Brain microvascular endothelial cell (primary cell): ENCODE data around the gene FTCDNL1.

Experiments used
- DNase-seq: peaks from one replicate; pipeline ENCODE4 v3.0.0-alpha.2; 2020
- H3K27ac ChIP-seq: fragments of 250-450 bp; sonication (Bioruptor Pico); 2 replicates; pipeline ENCODE4 v1.5.1; 2020; ENCODE audit warnings: mild to moderate bottlenecking, moderate library complexity
- H3K27me3 ChIP-seq: fragments of 250-450 bp; sonication (Bioruptor Pico); replicated peaks from 2 replicates; pipeline ENCODE4 v1.5.1; 2020; ENCODE audit warnings: mild to moderate bottlenecking
- H3K36me3 ChIP-seq: fragments of 250-450 bp; sonication (Bioruptor Pico); replicated peaks from 2 replicates; pipeline ENCODE4 v1.5.1; 2020; ENCODE audit warnings: mild to moderate bottlenecking
- H3K4me3 ChIP-seq: 2 replicates; pipeline ENCODE4 v1.5.1; 2011; ENCODE audit warnings: low read depth, mild to moderate bottlenecking, control low read depth, low read length, moderate library complexity
- CTCF ChIP-seq: IDR thresholded peaks from 2 replicates; pipeline ENCODE4 v1.5.1; 2011; ENCODE audit warnings: low read depth, mild to moderate bottlenecking, moderate library complexity, low read length, control low read depth, inconsistent platforms; ENCODE audit errors: missing control alignments
- in situ Hi-C: cut with HindIII; loops from 2 replicates; pipeline ENCODE4 v1.10.0; 2017; ENCODE audit warnings: low sequenced_read_pairs, low pct_ligation_motif_present

The FTCDNL1 gene

DNA sequence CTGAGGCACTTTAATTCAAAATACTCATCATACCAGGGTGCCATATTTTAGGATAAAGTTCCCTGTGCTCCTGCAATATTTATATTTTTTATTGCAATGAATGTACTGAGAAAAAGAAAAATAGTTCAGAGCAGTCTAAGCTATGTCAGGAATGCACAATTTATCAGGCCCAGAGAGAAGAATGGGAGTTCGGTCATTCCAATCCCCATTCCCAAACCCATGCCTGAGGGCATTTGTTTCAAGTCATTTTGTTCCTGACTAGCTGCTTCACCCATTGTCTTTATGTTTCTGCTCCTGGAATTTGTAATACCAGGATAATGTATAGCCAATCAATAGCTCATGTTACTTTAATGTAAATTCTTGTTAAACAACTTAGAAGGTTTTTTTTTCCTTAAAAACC is 24.4 kb upstream of the FTCDNL1 start:
- Histone ChIP-seq H3K36me3 (no peaks in the 10 kb centered on the region), H3K27me3 (no peaks in the 10 kb centered on the region), H3K27ac (no peak overlapping the region), H3K4me3 (no peak overlapping the region)
- no peak for DNase-seq
- TF ChIP-seq CTCF = no peak
- in situ Hi-C loops = no loop called here

DNA sequence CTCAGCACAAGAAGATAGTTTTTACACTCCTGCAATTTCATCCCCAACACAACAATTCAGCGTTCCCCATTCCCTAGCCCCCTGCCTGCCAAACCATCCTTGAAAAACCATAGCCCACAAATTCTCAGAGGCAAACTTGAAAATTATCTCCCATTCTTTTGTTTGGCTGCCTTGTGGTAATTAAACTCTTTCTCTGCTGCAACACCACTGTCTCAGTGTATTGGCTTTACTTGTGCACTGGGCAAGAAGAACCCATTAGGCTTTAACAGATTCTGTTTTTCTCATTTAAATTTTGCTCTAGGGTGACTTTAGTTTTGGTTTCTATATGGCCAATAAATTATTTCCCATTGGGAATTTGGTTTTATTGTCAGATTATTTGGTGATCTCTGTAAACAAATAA is 23.2 kb upstream of the FTCDNL1 start:
- in situ Hi-C loops = no loop called here
- no peak for DNase-seq
- no peak for TF ChIP-seq CTCF
- no peak overlapping the region for H3K4me3 ChIP-seq
- no peaks in the 10 kb centered on the region for H3K27me3 ChIP-seq
- no peaks in the 10 kb centered on the region for H3K36me3 ChIP-seq
- no peak overlapping the region for H3K27ac ChIP-seq

DNA sequence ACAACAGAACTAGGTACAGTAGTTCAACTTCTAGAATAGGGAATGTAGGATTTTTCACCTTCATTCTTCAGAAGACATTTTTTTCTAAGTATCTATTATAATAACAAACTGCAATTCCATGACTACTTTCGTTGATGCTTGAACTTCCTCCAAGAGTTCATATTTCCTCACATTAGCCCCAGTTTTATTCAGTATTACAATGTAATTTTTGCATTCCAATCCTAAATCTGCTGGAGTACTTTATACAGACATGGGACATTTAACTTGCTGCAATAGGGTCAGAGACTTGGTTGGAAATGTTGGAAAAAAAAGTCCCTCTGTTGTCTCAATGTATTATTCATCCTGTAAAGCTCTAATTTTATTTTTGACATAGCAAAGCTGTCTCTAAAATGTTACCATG is 19.6 kb upstream of the FTCDNL1 start:
- Histone ChIP-seq H3K27me3 (no peaks in the 10 kb centered on the region), H3K27ac (no peak overlapping the region), H3K36me3 (no peaks in the 10 kb centered on the region), H3K4me3 (no peak overlapping the region)
- in situ Hi-C loops = no loop called here
- DNase-seq = no peak
- TF ChIP-seq CTCF = no peak

GRCh38 chr2:199869653-199870052 is 18.7 kb upstream of the FTCDNL1 start:
- H3K27me3 ChIP-seq = no peaks in the 10 kb centered on the region
- in situ Hi-C loops = no loop called here
- no peak for DNase-seq
- no peaks in the 10 kb centered on the region for H3K36me3 ChIP-seq
- H3K27ac ChIP-seq = no peak overlapping the region
- no peak for TF ChIP-seq CTCF
- no peak overlapping the region for H3K4me3 ChIP-seq

- in situ Hi-C loops = no loop called here
- H3K27me3 ChIP-seq = no peaks in the 10 kb centered on the region
- no peak for DNase-seq
- TF ChIP-seq CTCF = no peak
- no peak overlapping the region for H3K4me3 ChIP-seq
- no peaks in the 10 kb centered on the region for H3K36me3 ChIP-seq
- no peak overlapping the region for H3K27ac ChIP-seq
Observed at GRCh38 chr2:199869227-199869541, 18.2 kb upstream of the FTCDNL1 start.

DNA sequence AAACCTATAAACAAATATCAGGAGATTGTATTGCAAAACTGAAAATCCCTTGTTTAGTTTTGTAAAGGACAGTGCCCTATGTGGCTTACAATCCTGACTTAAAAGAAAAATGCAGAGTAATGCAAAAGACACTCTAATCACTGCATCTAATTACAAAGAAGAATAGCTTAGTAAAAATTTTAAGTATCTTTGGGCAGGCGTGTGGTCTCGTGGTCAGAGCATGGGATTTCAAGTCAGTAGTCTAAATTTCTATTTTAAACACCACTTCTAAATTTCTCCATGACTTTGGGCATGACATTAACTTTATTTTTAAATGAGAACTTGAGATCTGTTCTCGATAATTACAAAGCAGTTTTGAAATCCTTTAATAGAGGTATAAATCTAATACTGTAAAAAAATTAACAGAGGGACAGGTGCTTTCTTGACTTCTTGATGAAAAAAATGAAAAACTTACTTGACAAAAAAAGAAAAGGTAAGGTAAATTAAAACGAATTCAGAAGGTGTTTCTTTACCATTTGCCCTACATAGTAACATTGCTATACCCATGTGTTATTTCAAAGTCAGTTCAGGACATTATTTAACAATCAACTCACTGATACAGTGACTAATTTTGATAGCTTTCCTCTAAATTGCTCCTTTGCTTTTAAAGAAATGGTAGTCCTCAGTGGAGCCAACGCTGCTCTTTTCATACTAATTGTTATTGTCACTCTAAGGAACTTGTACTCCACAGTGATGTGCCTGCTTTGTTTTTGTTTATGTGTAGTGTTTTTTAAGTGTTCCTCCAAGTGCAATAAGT is 17.6 kb upstream of the FTCDNL1 start:
- Histone ChIP-seq H3K27ac (no peak overlapping the region), H3K4me3 (no peak overlapping the region), H3K27me3 (no peaks in the 10 kb centered on the region), H3K36me3 (no peaks in the 10 kb centered on the region)
- no peak for DNase-seq
- in situ Hi-C loops = no loop called here
- no peak for TF ChIP-seq CTCF
